HCT116 (cell line): ENCODE data around the gene HTR7. TPM values are rescaled to one million over a fixed set of nuclear protein-coding genes. Genes with fewer than 3 reads are reported as not detected.

Experiments
- ATAC-seq: fragments of 200-7000 bp; cut with Tn5 transposase; 2 replicates; pipeline ENCODE4 v1.9.1; 2020; ENCODE audit warnings: mild to moderate bottlenecking, moderate library complexity
- BruUV-seq: library from RNA; stranded (reverse); fragments of 400-500 nt; replicated peaks from 2 replicates; lab custom pipeline; 2021; lab: Mats Ljungman, UMichigan
- CTCF ChIA-PET: fragments of 300-600 bp; sonication (Branson Sonifier 250); formaldehyde crosslinking; loops from one replicate; lab custom pipeline; 2021; ENCODE audit warnings: antibody characterized with exemption; lab: Charles Lee
- POLR2A ChIA-PET: fragments of 300-600, 350-600 bp; sonication (Branson Sonifier 250); formaldehyde crosslinking; loops from one replicate; lab custom pipeline; 2021; ENCODE audit warnings: antibody characterized with exemption; lab: Charles Lee
- RAD21 ChIA-PET, 2 experiments: fragments of 300-600 bp; sonication (Branson Sonifier 250); formaldehyde crosslinking; loops; one replicate each; lab custom pipeline; 2023; ENCODE audit warnings: low total read pairs in 2 of 2; ENCODE audit not compliant: uncharacterized antibody in 2 of 2, unreplicated experiment in 2 of 2, low non-redundant PET in 1 of 2; lab: Charles Lee
- DNase-seq: peaks from one replicate; pipeline ENCODE4 v3.0.0-alpha.2; 2010; ENCODE audit warnings: low read depth, low spot score
- H2AFZ ChIP-seq: fragments of 200-600 bp; shearing (Covaris generic), sonication (generic); 2 replicates; pipeline ENCODE4 v1.6.1; 2017; ENCODE audit warnings: low read depth, mixed run types, mixed read lengths, antibody characterized with exemption, low read length; ENCODE audit not compliant: poor library complexity, severe bottlenecking
- H3K27ac ChIP-seq: 2 replicates; pipeline ENCODE4 v1.5.1; 2012; ENCODE audit warnings: low read depth, low read length
- H3K27me3 ChIP-seq: fragments of 200-600 bp; sonication (generic); 2 replicates; pipeline ENCODE4 v1.6.1; 2016; ENCODE audit warnings: mixed run types, low read length, mixed read lengths; ENCODE audit not compliant: insufficient read depth
- H3K36me3 ChIP-seq, 2 experiments: fragments of 200-500 bp in 1 of 2; fragments of 200-600 bp in 1 of 2; sonication (Bioruptor generic) in 1 of 2; sonication (generic) in 1 of 2; 2 replicates each; pipeline versions ENCODE4 v1.5.1 to v1.6.1; 2014 to 2016; ENCODE audit warnings: low read length in 2 of 2, inconsistent platforms in 1 of 2, mixed read lengths in 1 of 2, mixed run types in 1 of 2; ENCODE audit not compliant: insufficient read depth in 2 of 2, control insufficient read depth in 1 of 2
- H3K4me1 ChIP-seq, 2 experiments: fragments of 200-600 bp in 1 of 2; sonication (generic) in 1 of 2; 2 replicates each; pipeline versions ENCODE4 v1.5.1 to v1.6.1; 2012 to 2017; ENCODE audit warnings: low read length in 2 of 2, inconsistent platforms in 1 of 2, mild to moderate bottlenecking in 1 of 2, mixed read lengths in 1 of 2, mixed run types in 1 of 2, moderate library complexity in 1 of 2; ENCODE audit not compliant: insufficient read depth in 2 of 2, control insufficient read depth in 1 of 2
- H3K4me2 ChIP-seq: fragments of 200-600 bp; sonication (generic); 2 replicates; pipeline ENCODE4 v1.6.1; 2017; ENCODE audit warnings: mixed run types, low read length, mixed read lengths
- H3K4me3 ChIP-seq, 2 experiments: fragments of 200-600 bp in 1 of 2; sonication (generic) in 1 of 2; replicated peaks in 1 of 2; 2 replicates each; pipeline ENCODE4 v1.5.1; 2011 to 2016; ENCODE audit warnings: low read length in 2 of 2, control low read depth in 1 of 2, low read depth in 1 of 2, mild to moderate bottlenecking in 1 of 2, mixed read lengths in 1 of 2, mixed run types in 1 of 2
- H3K79me2 ChIP-seq: fragments of 200-600 bp; sonication (generic); 2 replicates; pipeline ENCODE4 v1.6.1; 2017; ENCODE audit warnings: mild to moderate bottlenecking, mixed run types, low read length, moderate library complexity, mixed read lengths; ENCODE audit not compliant: insufficient read depth
- H3K9ac ChIP-seq: fragments of 200-600 bp; sonication (generic); 2 replicates; pipeline ENCODE4 v1.6.1; 2016; ENCODE audit warnings: low read length, mixed read lengths
- H3K9me2 ChIP-seq: fragments of 200-600 bp; sonication (generic), shearing (Covaris generic); 2 replicates; pipeline ENCODE4 v1.6.1; 2017; ENCODE audit warnings: mixed run types, mild to moderate bottlenecking, moderate library complexity; ENCODE audit not compliant: insufficient read depth
- H3K9me3 ChIP-seq, 2 experiments: fragments of 200-500 bp in 1 of 2; fragments of 200-600 bp in 1 of 2; sonication (Bioruptor generic) in 1 of 2; sonication (generic) in 1 of 2; 2 replicates each; pipeline ENCODE4 v1.6.1; 2014 to 2017; ENCODE audit warnings: low read length in 2 of 2, mixed read lengths in 2 of 2, inconsistent platforms in 1 of 2, low read depth in 1 of 2, mild to moderate bottlenecking in 1 of 2, mixed run types in 1 of 2, moderate library complexity in 1 of 2; ENCODE audit not compliant: control insufficient read depth in 1 of 2, insufficient read depth in 1 of 2
- H4K20me1 ChIP-seq: fragments of 200-600 bp; sonication (generic), shearing (Covaris generic); 2 replicates; pipeline ENCODE4 v1.6.1; 2017; ENCODE audit warnings: mixed run types, mild to moderate bottlenecking, moderate library complexity; ENCODE audit not compliant: insufficient read depth
- ATF3 ChIP-seq: IDR thresholded peaks from 2 replicates; pipeline ENCODE4 v1.6.1; 2012
- CEBPB ChIP-seq: IDR thresholded peaks from 2 replicates; pipeline ENCODE4 v1.6.1; 2012; ENCODE audit warnings: low read depth
- JUND ChIP-seq: IDR thresholded peaks from 2 replicates; pipeline ENCODE4 v1.6.1; 2012
- MAX ChIP-seq: IDR thresholded peaks from 2 replicates; pipeline ENCODE4 v1.6.1; 2012
- RAD21 ChIP-seq: IDR thresholded peaks from 2 replicates; pipeline ENCODE4 v1.6.1; 2012; ENCODE audit warnings: low read depth, mild to moderate bottlenecking
- SP1 ChIP-seq: IDR thresholded peaks from 2 replicates; pipeline ENCODE4 v1.6.1; 2012; ENCODE audit warnings: low read depth
- SRF ChIP-seq: IDR thresholded peaks from 2 replicates; pipeline ENCODE4 v1.6.1; 2012; ENCODE audit warnings: low read depth
- YY1 ChIP-seq: IDR thresholded peaks from 2 replicates; pipeline ENCODE4 v1.6.1; 2011; ENCODE audit warnings: low read length, low read depth, moderate library complexity, mild to moderate bottlenecking; ENCODE audit not compliant: insufficient replicate concordance; ENCODE audit errors: extremely low read depth
- ZNF274 ChIP-seq: fragments of 200-500 bp; sonication (Bioruptor generic); IDR thresholded peaks from 2 replicates; pipeline ENCODE4 v1.6.1; 2014; ENCODE audit warnings: mild to moderate bottlenecking, low read depth, low read length, inconsistent platforms
- intact Hi-C: fragments of 100-400 bp; cut with micrococcal nuclease; formaldehyde crosslinking; loops from 2 replicates; pipeline ENCODE4 v1.10.0; 2022
- total RNA-seq: library from RNA; stranded (reverse); gene quantifications from one replicate; pipeline ENCODE4 v1.2.1, GENCODE V29; 2021; ENCODE audit not compliant: unreplicated experiment

HTR7 gene
- total RNA-seq, 1 experiment from 2014 or later: 32.2 TPM

- ChIA-PET RAD21 (no interaction called here), CTCF (interaction anchor here (2.4 kb wide), 1 partner anchor 10 kb away, joined by 13 read pairs; no protein-coding TSS in a partner anchor), POLR2A (no interaction called here)
- Histone ChIP-seq H3K4me3 (no peak overlapping the region; a peak in 1 of 4 replicates), H2AFZ (no peak overlapping the region), H3K27me3 (no peaks in the 10 kb centered on the region), H3K79me2 (peaks cover 72% of the 10 kb centered on the region), H3K27ac (peak overlapping the region; percentile 95; the same call in 1 of the 2 replicates), H3K36me3 (0 out of 4 replicates have a peak, but pooled peaks cover 0 to 2% of the 10 kb centered on the region in 2 experiments), H3K9me2 (no peaks in the 10 kb centered on the region), H3K9ac (no peak overlapping the region), H3K4me1 (peaks cover 17 to 37% of the 10 kb centered on the region in 2 experiments), H3K9me3 (peaks cover 3 to 11% of the 10 kb centered on the region in 2 experiments; a peak in 1 of 4 replicates), H4K20me1 (no peaks in the 10 kb centered on the region), H3K4me2 (peak overlapping the region; percentile 80)
- no peak for DNase-seq
- no TSS peak for BruUV-seq
- no peak for ATAC-seq
- TF ChIP-seq YY1 (no peak), ATF3 (no peak), SP1 (no peak), SRF (no peak), MAX (no peak)
- intact Hi-C loops: loop anchor here (5.0 to 10.0 kb wide), 4 partner anchors 540 to 900 kb away; no protein-coding TSS in a partner anchor
These were observed 2.7 kb downstream of the HTR7 start for GRCh38 chr10:90855126-90855525.

GRCh38 chr10:90849956-90850749 lies 7.7 kb downstream of the HTR7 start:
- no peaks in the 10 kb centered on the region for H3K27me3 ChIP-seq

More at GRCh38 chr10:90849956-90850749, 7.7 kb downstream of the HTR7 start:
- no peaks in the 10 kb centered on the region for H4K20me1 ChIP-seq
- 0 out of 2 replicates have a peak, but pooled peaks have one; percentile 9 for TF ChIP-seq JUND
- no peak for TF ChIP-seq CEBPB
- no peak for TF ChIP-seq RAD21
- TF ChIP-seq ZNF274: no peak
- no peak overlapping the region for H2AFZ ChIP-seq
- H3K4me1 ChIP-seq: peaks cover 31 to 37% of the 10 kb centered on the region in 2 experiments
- ATAC-seq: no peak
- H3K9me3 ChIP-seq: peaks cover 5 to 13% of the 10 kb centered on the region in 2 experiments; a peak in 1 of 4 replicates
- H3K9me2 ChIP-seq: no peaks in the 10 kb centered on the region
- POLR2A ChIA-PET: no interaction called here
- 0 out of 4 replicates have a peak, but pooled peaks cover 0 to 2% of the 10 kb centered on the region in 2 experiments for H3K36me3 ChIP-seq
- no peak overlapping the region; the same call in 1 of the 2 replicates for H3K27ac ChIP-seq
- no TSS peak for BruUV-seq
- no peak for DNase-seq
- H3K4me2 ChIP-seq: 0 out of 2 replicates have a peak overlapping the region, but pooled peaks have one; percentile 3
- peaks cover 93% of the 10 kb centered on the region for H3K79me2 ChIP-seq
- CTCF ChIA-PET: no interaction called here
- H3K9ac ChIP-seq: no peak overlapping the region
- intact Hi-C loops: loop anchor here (10.0 kb wide), 3 partner anchors 535 to 895 kb away; no protein-coding TSS in a partner anchor
- no peak overlapping the region for H3K4me3 ChIP-seq
- RAD21 ChIA-PET: no interaction called here
